HepG2 (cell line): ENCODE measurements around the gene HPDL.

Experiments used
- BCL6 ChIP-seq: IDR thresholded peaks from 2 replicates; pipeline ENCODE4 v1.6.1; 2016; ENCODE audit warnings: missing genetic modification reagents, missing compliant biosample characterization
- GABPB1 ChIP-seq: IDR thresholded peaks from 2 replicates; pipeline ENCODE4 v1.6.1; 2016; ENCODE audit warnings: mild to moderate bottlenecking, missing genetic modification reagents, moderate library complexity, missing compliant biosample characterization
- TARDBP ChIP-seq: sonication (generic); formaldehyde crosslinking; IDR thresholded peaks from 2 replicates; pipeline ENCODE4 v1.8.0; 2022; ENCODE audit warnings: mild to moderate bottlenecking, missing genetic modification reagents
- TF ChIP-seq, protein P1 (sequence below): sonication (generic); formaldehyde crosslinking; IDR thresholded peaks from 2 replicates; pipeline ENCODE4 v1.8.0; 2022; ENCODE audit warnings: mild to moderate bottlenecking, missing genetic modification reagents, moderate library complexity
- TF ChIP-seq, protein P2 (sequence below): sonication (generic); formaldehyde crosslinking; IDR thresholded peaks from 2 replicates; pipeline ENCODE4 v1.5.0; 2020; ENCODE audit warnings: mild to moderate bottlenecking, missing genetic modification reagents, moderate library complexity
- TF ChIP-seq, protein P3 (sequence below): sonication (generic); formaldehyde crosslinking; IDR thresholded peaks from 2 replicates; pipeline ENCODE4 v1.8.0; 2022; ENCODE audit warnings: missing genetic modification reagents, mild to moderate bottlenecking, moderate library complexity, borderline replicate concordance

DNA sequence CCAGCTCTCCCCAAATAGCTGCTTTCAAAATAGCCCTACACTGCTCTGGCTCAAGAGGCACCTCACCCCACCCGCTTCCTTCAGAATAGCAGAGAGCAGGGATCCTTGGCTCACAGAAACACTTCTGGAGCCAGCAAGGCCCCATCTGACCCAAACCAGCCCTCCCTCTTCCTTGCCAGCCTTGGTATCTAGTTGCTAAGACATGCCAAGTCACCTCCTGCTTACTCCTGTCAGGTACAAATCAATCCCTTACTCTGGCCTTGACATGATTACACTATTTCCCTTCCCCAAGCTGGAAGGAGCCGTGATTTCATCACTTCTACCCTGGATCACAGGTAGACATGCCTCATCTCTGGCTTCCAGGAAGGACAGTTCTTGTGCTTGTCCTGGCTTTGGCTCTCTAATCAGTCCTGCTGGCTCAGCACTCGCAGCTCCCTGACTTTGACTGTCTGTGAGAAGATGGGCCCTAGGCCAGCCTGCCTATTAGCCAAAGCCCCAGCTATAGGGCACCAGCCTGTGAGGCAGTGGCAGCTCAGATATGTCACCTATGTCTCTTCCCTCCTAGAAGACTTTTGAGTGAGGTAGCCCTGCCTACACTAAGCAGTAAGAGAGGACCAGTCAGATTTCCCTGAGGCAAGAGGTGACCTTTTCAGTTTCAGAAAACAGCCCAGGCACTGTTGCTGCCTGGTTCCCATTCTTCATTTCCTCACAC, 22.4 kb downstream of the HPDL start:
- TF ChIP-seq TARDBP (CRISPR knock-in tag) (no peak), GABPB1 (CRISPR knock-in tag) (no peak), BCL6 (CRISPR knock-in tag) (no peak)
- TF ChIP-seq, protein P1, sequence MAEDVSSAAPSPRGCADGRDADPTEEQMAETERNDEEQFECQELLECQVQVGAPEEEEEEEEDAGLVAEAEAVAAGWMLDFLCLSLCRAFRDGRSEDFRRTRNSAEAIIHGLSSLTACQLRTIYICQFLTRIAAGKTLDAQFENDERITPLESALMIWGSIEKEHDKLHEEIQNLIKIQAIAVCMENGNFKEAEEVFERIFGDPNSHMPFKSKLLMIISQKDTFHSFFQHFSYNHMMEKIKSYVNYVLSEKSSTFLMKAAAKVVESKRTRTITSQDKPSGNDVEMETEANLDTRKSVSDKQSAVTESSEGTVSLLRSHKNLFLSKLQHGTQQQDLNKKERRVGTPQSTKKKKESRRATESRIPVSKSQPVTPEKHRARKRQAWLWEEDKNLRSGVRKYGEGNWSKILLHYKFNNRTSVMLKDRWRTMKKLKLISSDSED (CRISPR knock-in tag) = no peak
- TF ChIP-seq, protein P2, sequence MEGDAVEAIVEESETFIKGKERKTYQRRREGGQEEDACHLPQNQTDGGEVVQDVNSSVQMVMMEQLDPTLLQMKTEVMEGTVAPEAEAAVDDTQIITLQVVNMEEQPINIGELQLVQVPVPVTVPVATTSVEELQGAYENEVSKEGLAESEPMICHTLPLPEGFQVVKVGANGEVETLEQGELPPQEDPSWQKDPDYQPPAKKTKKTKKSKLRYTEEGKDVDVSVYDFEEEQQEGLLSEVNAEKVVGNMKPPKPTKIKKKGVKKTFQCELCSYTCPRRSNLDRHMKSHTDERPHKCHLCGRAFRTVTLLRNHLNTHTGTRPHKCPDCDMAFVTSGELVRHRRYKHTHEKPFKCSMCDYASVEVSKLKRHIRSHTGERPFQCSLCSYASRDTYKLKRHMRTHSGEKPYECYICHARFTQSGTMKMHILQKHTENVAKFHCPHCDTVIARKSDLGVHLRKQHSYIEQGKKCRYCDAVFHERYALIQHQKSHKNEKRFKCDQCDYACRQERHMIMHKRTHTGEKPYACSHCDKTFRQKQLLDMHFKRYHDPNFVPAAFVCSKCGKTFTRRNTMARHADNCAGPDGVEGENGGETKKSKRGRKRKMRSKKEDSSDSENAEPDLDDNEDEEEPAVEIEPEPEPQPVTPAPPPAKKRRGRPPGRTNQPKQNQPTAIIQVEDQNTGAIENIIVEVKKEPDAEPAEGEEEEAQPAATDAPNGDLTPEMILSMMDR (CRISPR knock-in tag) = no peak
- TF ChIP-seq, protein P3, sequence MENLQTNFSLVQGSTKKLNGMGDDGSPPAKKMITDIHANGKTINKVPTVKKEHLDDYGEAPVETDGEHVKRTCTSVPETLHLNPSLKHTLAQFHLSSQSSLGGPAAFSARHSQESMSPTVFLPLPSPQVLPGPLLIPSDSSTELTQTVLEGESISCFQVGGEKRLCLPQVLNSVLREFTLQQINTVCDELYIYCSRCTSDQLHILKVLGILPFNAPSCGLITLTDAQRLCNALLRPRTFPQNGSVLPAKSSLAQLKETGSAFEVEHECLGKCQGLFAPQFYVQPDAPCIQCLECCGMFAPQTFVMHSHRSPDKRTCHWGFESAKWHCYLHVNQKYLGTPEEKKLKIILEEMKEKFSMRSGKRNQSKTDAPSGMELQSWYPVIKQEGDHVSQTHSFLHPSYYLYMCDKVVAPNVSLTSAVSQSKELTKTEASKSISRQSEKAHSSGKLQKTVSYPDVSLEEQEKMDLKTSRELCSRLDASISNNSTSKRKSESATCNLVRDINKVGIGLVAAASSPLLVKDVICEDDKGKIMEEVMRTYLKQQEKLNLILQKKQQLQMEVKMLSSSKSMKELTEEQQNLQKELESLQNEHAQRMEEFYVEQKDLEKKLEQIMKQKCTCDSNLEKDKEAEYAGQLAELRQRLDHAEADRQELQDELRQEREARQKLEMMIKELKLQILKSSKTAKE (CRISPR knock-in tag) = no peak
